ENCODE results near the gene USP34.

GRCh38 chr2:61173116-61173515, 297.8 kb downstream of the USP34 start:
- TF ChIP-seq CTCF (IDR thresholded peaks at IDR 0.05; ENCODE audit: insufficient read depth, low read length) (no peak), SPI1 (IDR thresholded peaks at IDR 0.05; ENCODE audit: borderline replicate concordance, low read depth) (no peak), POLR2AphosphoS5 (IDR thresholded peaks at IDR 0.05; ENCODE audit: low read depth) (no peak)
